GM10266 (cell line): Measurements from ENCODE around the gene RAI14.

Experiments
- DNase-seq: peaks from one replicate; pipeline ENCODE4 v3.0.0; 2012; ENCODE audit errors: extremely low spot score
- CTCF ChIP-seq: IDR thresholded peaks from 2 replicates; pipeline ENCODE4 v1.5.1; 2012; ENCODE audit warnings: mild to moderate bottlenecking, low read depth; ENCODE audit not compliant: control insufficient read depth, insufficient read depth; ENCODE audit errors: missing control alignments

Gene RAI14

DNA sequence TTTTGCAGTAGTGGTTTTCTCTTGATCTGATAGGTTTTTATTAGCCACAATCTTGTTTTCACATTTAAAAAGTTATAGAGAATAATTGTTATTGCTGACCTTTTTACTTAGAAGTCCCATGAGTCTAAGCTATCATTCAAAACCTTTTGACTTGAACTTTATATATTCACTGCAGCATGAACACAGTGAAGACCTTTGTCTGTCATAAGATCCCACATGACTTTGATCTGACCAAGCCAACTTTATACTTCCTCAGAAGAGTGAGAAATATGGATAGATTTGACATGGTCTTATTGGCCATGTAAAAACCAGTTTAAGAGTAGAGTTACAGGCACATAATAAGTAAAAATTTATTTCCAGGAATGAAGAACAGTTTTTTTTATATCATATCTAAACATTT is 225.1 kb downstream of the RAI14 start:
- TF ChIP-seq CTCF = no peak
- no peak for DNase-seq
